ENCODE results near the gene SSC5D.

SSC5D gene

GRCh38 chr19:55536951-55537740, 48.9 kb downstream of the SSC5D start, which contains the start of gene SBK2:
SBK2 (minus strand) TSS chr19:55537133; CDS start chr19:55536294, 839 bp downstream.
- DNase-seq (ENCODE audit: low spot score): no peak

DNA sequence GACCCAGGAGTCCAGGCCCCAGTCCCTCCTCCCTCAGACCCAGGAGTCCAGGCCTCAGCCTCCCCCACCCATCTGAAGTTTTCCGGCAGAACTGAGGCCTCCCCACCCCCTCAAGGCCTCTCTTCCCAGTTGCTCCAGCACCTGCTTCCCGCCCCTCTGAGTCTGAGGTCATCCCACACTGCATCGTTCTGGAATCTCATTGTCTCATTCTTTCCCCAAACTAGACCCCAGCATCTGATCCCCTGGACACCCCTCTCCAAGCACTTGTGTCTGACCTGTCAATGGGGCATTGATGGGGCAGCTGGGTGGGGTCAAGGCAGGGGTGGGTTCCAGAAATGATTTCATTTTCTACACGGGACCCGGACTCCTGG, 49.5 kb downstream of the SSC5D start:
- no peak for DNase-seq (ENCODE audit: low spot score)

DNA sequence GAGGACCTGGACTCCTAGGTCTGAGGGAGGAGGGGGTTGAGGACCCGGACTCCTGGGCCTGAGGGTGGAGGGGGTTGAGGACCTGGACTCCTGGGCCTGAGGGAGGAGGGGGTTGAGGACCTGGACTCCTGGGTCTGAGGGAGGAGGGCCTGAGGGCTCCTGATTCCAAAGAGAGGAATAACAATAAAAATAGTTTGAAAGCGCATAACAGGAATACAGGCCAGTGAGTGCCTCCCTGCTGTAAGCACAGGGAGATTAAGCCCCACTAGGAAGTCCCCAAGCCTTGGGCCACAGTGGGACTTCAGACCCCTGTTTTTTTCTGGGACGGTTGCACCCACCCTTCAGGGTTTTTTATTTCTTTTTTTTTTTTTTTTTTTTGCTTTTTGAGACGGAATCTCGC, 49.9 kb downstream of the SSC5D start:
- no peak for DNase-seq (ENCODE audit: low spot score)

GRCh38 chr19:55539090-55539984, 51.1 kb downstream of the SSC5D start:
- no peak for DNase-seq (ENCODE audit: low spot score)

- no peak for DNase-seq (ENCODE audit: low spot score)
These were observed 52.4 kb downstream of the SSC5D start for GRCh38 chr19:55540619-55541018.

- DNase-seq (ENCODE audit: low spot score): no peak
These were observed 52.9 kb downstream of the SSC5D start for GRCh38 chr19:55541091-55541490.

DNA sequence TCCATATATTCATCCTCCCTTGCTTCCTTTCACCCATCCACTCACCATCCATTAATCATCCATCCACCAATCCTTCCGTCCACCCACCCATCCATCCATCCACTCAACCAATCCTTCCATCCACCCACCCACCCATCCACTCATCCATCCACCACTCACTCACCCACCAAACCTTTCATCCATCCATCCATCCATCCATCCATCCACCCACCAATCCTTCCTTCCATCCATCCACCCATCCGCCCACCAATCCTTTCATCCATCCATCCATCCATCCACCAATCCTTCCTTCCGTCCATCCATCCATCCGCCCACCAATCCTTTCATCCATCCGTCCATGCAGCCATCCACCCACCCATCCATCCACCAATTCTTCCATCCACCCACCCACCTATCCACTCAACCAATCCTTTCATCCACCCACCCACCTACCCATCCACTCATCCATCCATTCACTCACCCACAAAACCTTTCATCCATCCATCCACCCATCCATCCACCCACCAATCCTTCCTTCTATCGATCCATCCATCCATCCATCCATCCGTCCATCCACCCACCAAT, 54.1 kb downstream of the SSC5D start:
- no peak for DNase-seq (ENCODE audit: low spot score)

DNA sequence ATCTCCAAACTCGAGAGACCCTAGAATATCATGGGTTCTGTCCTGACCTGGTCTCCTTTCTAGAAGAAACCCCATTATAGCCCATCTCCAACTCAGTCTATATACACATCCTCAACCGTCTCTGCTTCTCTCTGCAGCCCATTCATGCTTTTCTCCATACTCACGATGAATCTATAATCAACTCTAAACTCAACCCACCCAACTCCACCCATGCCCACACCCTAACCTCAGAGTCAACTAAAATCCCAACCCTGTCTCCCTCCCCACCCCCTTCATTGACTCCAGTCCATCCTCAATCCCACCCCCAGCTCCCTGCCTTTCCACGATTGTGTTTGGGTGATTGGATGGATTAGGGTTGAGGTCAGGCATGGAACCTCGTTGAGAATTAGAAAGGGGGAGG, 55.3 kb downstream of the SSC5D start:
- no peak for DNase-seq (ENCODE audit: low spot score)

GRCh38 chr19:55544014-55544413, 55.8 kb downstream of the SSC5D start:
- no peak for DNase-seq (ENCODE audit: low spot score)

- DNase-seq (ENCODE audit: low spot score): no peak
These were observed 56.7 kb downstream of the SSC5D start for GRCh38 chr19:55544776-55545439.

GRCh38 chr19:55545443-55545842, 57.2 kb downstream of the SSC5D start, which contains the start of gene SBK3:
SBK3 (minus strand) TSS chr19:55545543; CDS start chr19:55545543, 0 bp downstream.
- no peak for DNase-seq (ENCODE audit: low spot score)

DNA sequence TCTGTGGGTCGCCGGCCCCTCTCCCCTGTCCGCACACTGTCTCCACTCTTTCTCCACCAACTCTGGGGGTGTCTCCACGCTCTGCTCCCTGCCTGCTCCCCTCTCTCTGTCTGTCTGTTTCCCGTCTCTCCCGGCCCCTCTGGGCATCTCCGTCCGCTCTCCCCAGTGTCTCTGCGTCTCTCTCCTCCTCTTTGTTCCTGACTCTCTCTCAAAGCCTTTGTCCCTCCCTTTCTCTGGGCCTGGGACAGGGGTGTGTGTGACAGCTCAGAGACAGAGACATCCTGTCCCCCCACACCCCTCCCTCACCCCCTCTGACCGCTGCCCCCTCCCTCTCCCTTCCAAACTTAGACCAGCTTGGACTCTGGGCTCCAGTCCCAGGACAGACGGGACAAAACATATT, 57.8 kb downstream of the SSC5D start:
- no peak for DNase-seq (ENCODE audit: low spot score)

DNA sequence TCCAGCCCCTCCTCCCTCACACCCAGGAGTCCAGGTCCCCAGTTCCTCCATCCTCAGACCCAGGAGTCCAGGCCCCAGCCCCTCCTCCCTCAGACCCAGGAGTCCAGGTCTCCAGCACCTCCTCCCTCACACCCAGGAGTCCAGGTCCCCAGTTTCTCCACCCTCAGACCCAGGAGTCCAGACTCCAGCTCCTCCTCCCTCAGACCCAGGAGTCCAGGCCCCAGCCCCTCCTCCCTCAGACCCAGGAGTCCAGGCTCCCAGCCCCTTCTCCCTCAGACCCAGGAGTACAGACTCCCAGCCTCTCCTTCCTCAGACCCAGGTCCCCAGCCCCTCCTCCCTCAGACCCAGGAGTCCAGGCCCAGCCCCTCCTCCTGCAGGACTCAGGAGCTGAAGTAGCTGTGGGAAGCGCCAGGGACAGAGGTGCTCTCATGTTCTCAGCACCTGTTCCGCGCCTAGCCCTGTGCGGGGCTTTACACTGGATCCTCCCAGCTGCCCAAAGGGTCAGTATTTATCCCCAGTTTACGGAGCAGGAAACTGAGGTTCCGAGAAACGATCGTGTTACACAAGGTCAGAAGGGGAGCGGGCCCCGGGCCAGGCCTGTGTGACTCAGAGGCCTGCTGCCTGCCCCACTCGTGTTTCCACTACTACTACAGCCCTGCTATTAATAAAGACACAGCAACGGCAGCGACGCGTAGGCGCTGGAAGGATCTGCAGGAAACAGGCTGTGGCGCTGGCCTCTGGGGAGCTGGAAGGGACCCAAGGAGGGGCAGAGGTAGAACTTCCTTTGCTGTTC, 58.8 kb downstream of the SSC5D start:
- peak; percentile 56 for DNase-seq (ENCODE audit: low spot score)

DNA sequence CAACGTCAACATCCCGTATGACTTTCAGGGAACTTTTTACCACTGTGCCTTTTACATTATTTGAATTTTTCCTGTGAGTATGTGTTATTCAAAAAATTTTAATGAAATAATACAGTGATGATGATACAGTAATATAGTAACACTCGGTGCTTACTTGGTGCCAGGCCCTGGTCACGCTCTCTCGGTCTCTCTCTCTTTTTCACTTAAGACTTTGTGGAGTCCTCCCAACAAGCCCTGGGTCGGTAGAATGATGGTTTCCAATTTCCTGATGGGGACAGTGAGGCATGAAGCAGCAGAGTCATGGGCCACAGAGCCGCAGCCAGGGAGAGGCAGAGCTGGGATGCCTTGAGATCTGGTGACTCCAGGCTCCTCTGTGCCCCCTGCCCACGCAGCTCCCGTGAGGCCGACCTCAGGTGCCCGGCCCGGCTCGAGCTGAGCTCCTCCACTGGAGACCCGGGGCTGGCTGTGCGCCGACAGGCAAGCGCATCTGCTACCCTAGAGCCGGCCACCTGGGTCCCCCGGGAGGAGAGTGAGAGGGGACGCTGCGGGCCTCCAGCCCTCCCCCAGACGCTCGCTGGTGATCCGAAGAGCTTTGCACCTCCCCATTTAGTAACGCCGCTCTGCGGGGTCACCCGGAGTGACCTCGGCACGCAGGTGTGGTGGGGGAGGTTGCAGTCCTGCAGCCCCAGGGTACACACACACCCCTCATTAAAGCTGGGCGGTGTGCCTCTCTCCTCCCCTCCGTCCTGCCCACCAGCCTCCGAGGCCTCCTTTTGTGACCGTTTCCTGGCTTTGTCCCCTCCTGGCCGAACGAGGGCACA, 61.5 kb downstream of the SSC5D start:
- DNase-seq (ENCODE audit: low spot score): peak; percentile 78

- DNase-seq (ENCODE audit: low spot score): no peak
These were observed 62.0 kb downstream of the SSC5D start for GRCh38 chr19:55550321-55550650.

DNA sequence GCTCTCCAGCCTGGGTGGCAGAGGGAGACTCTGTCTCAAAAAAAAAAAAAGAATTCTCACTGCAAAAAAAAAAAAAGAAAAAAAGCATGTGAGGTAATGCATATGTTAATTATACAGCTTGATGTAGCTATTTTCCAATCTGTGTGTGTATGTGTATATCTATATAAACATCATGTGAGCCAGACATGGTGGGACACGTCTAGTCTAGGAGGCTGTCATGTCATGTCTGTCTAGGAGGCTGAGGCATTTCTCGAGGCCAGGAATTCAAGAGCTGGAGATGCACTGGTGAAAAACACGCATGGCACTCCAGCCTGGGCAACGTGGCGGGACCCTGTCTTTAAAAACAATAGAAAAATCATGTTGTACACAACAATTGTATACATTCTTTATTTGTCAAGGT, 64.0 kb downstream of the SSC5D start:
- DNase-seq (ENCODE audit: low spot score): no peak

- peak; percentile 45 for DNase-seq (ENCODE audit: low spot score)
These were observed 64.4 kb downstream of the SSC5D start for GRCh38 chr19:55552620-55553019.

DNA sequence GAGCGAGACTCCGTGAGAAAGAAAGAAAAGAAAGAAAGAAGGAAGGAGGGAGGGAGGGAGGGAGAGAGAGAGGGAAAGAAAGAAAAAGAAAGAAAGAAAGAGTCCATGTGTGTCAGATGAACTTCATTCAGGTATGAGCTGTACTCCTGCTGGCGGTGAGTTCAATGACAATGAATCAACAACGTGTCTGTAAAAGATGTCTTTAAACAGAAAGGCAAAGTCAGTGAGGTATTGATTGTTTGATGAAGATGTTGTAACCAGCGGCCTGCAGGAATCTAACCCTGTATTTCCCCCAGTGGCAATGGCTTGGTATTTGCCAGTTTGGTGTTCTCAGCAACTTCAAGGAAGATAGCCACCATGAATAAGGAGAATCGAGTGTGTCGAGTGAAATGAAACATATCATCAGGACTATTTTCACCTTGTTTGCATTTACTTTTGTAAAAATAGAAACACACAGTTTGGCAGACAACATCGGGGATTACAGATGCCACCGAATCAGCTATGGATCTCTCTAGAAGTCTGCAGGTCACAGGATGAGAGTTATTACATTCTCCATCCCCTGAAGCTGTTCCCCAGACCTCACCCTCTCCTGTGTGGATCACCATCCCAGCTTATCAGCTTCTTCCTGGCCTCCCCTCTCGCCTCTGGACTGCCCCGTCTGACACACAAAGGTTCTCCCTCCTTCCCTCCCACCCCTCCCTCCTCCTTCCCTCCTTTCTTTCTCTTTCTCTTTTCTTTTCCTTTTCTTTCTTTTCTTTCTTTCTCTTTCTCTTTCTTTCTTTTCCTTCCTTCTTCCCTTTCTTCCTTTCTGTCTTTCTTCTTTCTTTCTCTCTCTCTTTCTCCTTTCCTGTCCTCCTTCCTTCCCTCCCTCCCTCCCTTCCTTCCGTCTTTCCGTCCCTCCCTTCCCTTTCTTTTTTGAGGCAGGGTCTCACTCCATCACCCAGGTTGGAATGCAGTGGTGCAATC, 65.3 kb downstream of the SSC5D start:
- DNase-seq (ENCODE audit: low spot score): no peak

DNA sequence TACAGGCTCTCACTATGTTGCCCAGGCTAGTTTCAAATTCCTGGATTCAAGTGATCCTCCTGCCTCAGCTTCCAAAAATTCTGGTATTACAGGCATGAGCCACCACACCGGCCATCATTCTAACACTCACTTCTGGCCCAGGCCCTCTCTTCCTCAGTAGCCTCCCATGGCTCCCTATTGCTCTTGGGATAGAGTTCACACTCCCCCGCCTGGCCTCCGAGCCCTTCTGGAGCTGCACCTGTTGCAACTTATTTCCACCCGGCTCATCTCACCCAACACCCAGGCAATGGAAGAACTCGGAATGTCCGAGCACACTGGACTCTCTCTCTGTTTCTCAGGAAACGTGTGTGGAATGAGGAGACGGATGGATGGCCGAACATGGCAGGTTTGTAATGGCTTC, 66.1 kb downstream of the SSC5D start:
- no peak for DNase-seq (ENCODE audit: low spot score)

All from AG08395 (cell line).